Measurements from ENCODE around the gene KIF27.
"Not testable (repeated sequence)": the region's sequence is repeated elsewhere in the genome, so short reads cannot be mapped to it uniquely, and the experiment has no call there.

Gene KIF27

GRCh38 chr9:83930881-83931280 lies 9.6 kb upstream of the KIF27 start:
- Histone ChIP-seq H3K27ac (no peak overlapping the region), H3K9me3 (ENCODE audit: severe bottlenecking) (no peaks in the 10 kb centered on the region), H3K36me3 (no peaks in the 10 kb centered on the region), H3K27me3 (ENCODE audit: insufficient read depth, low read depth, severe bottlenecking) (no peaks in the 10 kb centered on the region), H3K4me3 (ENCODE audit: low read depth, low read length) (no peak overlapping the region)
- no peak for TF ChIP-seq CTCF (IDR thresholded peaks at IDR 0.05; ENCODE audit: low read depth, low read length)
- DNase-seq = no peak

GRCh38 chr9:83927591-83927990 lies 6.4 kb upstream of the KIF27 start:
- no peak for DNase-seq
- no peaks in the 10 kb centered on the region for H3K27me3 ChIP-seq (ENCODE audit: insufficient read depth, low read depth, severe bottlenecking)
- H3K9me3 ChIP-seq (ENCODE audit: severe bottlenecking) = no peaks in the 10 kb centered on the region
- no peak overlapping the region for H3K27ac ChIP-seq
- no peak for TF ChIP-seq CTCF (IDR thresholded peaks at IDR 0.05; ENCODE audit: low read depth, low read length)
- H3K4me3 ChIP-seq (ENCODE audit: low read depth, low read length) = no peak overlapping the region
- no peaks in the 10 kb centered on the region for H3K36me3 ChIP-seq

GRCh38 chr9:83920469-83920926 lies 734 bp downstream of the KIF27 start:
- Histone ChIP-seq H3K4me3 (ENCODE audit: low read depth, low read length) (peak overlapping the region; percentile 70), H3K9me3 (ENCODE audit: severe bottlenecking) (no peaks in the 10 kb centered on the region), H3K27ac (peak overlapping the region; percentile 92), H3K27me3 (ENCODE audit: insufficient read depth, low read depth, severe bottlenecking) (no peaks in the 10 kb centered on the region), H3K36me3 (peaks cover 7% of the 10 kb centered on the region; the same call in 1 of the 2 replicates)
- no peak for DNase-seq
- TF ChIP-seq CTCF (IDR thresholded peaks at IDR 0.05; ENCODE audit: low read depth, low read length) = peak; percentile 47; the same call in 1 of the 2 replicates

GRCh38 chr9:83919111-83919510 lies 2.1 kb downstream of the KIF27 start:
- Histone ChIP-seq H3K27me3 (ENCODE audit: insufficient read depth, low read depth, severe bottlenecking) (no peaks in the 10 kb centered on the region), H3K4me3 (ENCODE audit: low read depth, low read length) (no peak overlapping the region)

GRCh38 chr9:83912194-83912593 lies 9.0 kb downstream of the KIF27 start:
- not testable (repeated sequence) for H3K9me3 ChIP-seq (ENCODE audit: severe bottlenecking); H3K27ac ChIP-seq; H3K4me3 ChIP-seq (ENCODE audit: low read depth, low read length); DNase-seq; H3K36me3 ChIP-seq; H3K27me3 ChIP-seq (ENCODE audit: insufficient read depth, low read depth, severe bottlenecking)

More at GRCh38 chr9:83919111-83919510, 2.1 kb downstream of the KIF27 start:
- H3K9me3 ChIP-seq (ENCODE audit: severe bottlenecking) = no peaks in the 10 kb centered on the region
- H3K36me3 ChIP-seq = peaks cover 7% of the 10 kb centered on the region; the same call in 1 of the 2 replicates
- TF ChIP-seq CTCF (IDR thresholded peaks at IDR 0.05; ENCODE audit: low read depth, low read length) = no peak
- no peak for DNase-seq
- no peak overlapping the region for H3K27ac ChIP-seq

- Histone ChIP-seq H3K9me3 (ENCODE audit: severe bottlenecking) (no peaks in the 10 kb centered on the region), H3K27ac (no peak overlapping the region), H3K36me3 (no peaks in the 10 kb centered on the region), H3K27me3 (ENCODE audit: insufficient read depth, low read depth, severe bottlenecking) (no peaks in the 10 kb centered on the region), H3K4me3 (ENCODE audit: low read depth, low read length) (no peak overlapping the region)
- no peak for TF ChIP-seq CTCF (IDR thresholded peaks at IDR 0.05; ENCODE audit: low read depth, low read length)
- DNase-seq = no peak
Measured at GRCh38 chr9:83906144-83906543, 15.1 kb downstream of the KIF27 start.

- not testable (repeated sequence) for DNase-seq; H3K9me3 ChIP-seq (ENCODE audit: severe bottlenecking); H3K36me3 ChIP-seq; H3K27ac ChIP-seq; H3K27me3 ChIP-seq (ENCODE audit: insufficient read depth, low read depth, severe bottlenecking); H3K4me3 ChIP-seq (ENCODE audit: low read depth, low read length)
Measured at GRCh38 chr9:83900615-83901014, 20.6 kb downstream of the KIF27 start.

GRCh38 chr9:83894301-83894700 lies 26.9 kb downstream of the KIF27 start:
- not testable (repeated sequence) for H3K27ac ChIP-seq; H3K9me3 ChIP-seq (ENCODE audit: severe bottlenecking); H3K4me3 ChIP-seq (ENCODE audit: low read depth, low read length); H3K27me3 ChIP-seq (ENCODE audit: insufficient read depth, low read depth, severe bottlenecking); DNase-seq; H3K36me3 ChIP-seq

GRCh38 chr9:83886498-83886897 lies 34.7 kb downstream of the KIF27 start:
- H3K27ac ChIP-seq; H3K9me3 ChIP-seq (ENCODE audit: severe bottlenecking); H3K36me3 ChIP-seq; DNase-seq; H3K27me3 ChIP-seq (ENCODE audit: insufficient read depth, low read depth, severe bottlenecking); H3K4me3 ChIP-seq (ENCODE audit: low read depth, low read length): not testable (repeated sequence)

Measured in WERI-Rb-1 (cell line).